Activated CD4-positive, alpha-beta T cell treated with anti-CD3 and anti-CD28 coated beads for 36 hours (primary cell): ENCODE results near the gene DAB2IP. TPM values are rescaled to one million over a fixed set of nuclear protein-coding genes. Genes with fewer than 3 reads are reported as not detected.
A peak's percentile ranks its signal among the peaks of the same experiment; 100 is the strongest.

ENCODE experiments used
- ATAC-seq: fragments of 200-7000 bp; cut with Tn5 transposase; one replicate; pipeline ENCODE4 v1.10.0; 2021; ENCODE audit warnings: mild to moderate bottlenecking, moderate library complexity
- CTCF ChIA-PET: fragments of 350-600 bp; sonication (Branson Sonifier 250); formaldehyde crosslinking; loops from one replicate; lab custom pipeline; 2021; ENCODE audit warnings: antibody characterized with exemption; lab: Charles Lee
- POLR2A ChIA-PET: fragments of 350-600 bp; sonication (Branson Sonifier 250); formaldehyde crosslinking; loops from one replicate; lab custom pipeline; 2021; ENCODE audit warnings: antibody characterized with exemption, inconsistent platforms; lab: Charles Lee
- DNase-seq: peaks from one replicate; pipeline ENCODE4 v3.0.0-alpha.2; 2020
- H3K27ac Mint-ChIP-seq: one replicate; pipeline ENCODE4 v1.8.0; 2021; ENCODE audit warnings: mixed read lengths
- H3K27me3 Mint-ChIP-seq: one replicate; pipeline ENCODE4 v1.8.0; 2021; ENCODE audit warnings: mixed read lengths
- H3K36me3 Mint-ChIP-seq: one replicate; pipeline ENCODE4 v1.8.0; 2021; ENCODE audit warnings: low read depth, mixed read lengths
- H3K4me1 Mint-ChIP-seq: one replicate; pipeline ENCODE4 v1.8.0; 2021; ENCODE audit warnings: mixed read lengths
- H3K4me3 Mint-ChIP-seq: one replicate; pipeline ENCODE4 v1.8.0; 2021; ENCODE audit warnings: mild to moderate bottlenecking, moderate library complexity, mixed read lengths
- H3K9me3 Mint-ChIP-seq: one replicate; pipeline ENCODE4 v1.8.0; 2021; ENCODE audit warnings: low read depth, mixed read lengths
- intact Hi-C, 2 experiments: fragments of 100-400 bp; cut with DNase I in 1 of 2; cut with micrococcal nuclease in 1 of 2; formaldehyde crosslinking; loops; one replicate each; pipeline versions ENCODE4 v1.14.2 to v1.15.1; 2022 to 2024; cut with DNase I, micrococcal nuclease
- total RNA-seq, 2 experiments: library from RNA; stranded (reverse); gene quantifications; one replicate each; pipeline ENCODE4 v1.2.3, GENCODE V29; 2021

The DAB2IP gene
- total RNA-seq, 2 experiments from 2014 or later = 0.02 to 0.28 TPM

- no peak for DNase-seq
- no peaks in the 10 kb centered on the region for H3K36me3 Mint-ChIP-seq
- H3K9me3 Mint-ChIP-seq = no peaks in the 10 kb centered on the region
- ChIA-PET CTCF (no interaction called here), POLR2A (no interaction called here)
- ATAC-seq = no peak
- peaks cover 2% of the 10 kb centered on the region for H3K27me3 Mint-ChIP-seq
- H3K4me1 Mint-ChIP-seq = no peaks in the 10 kb centered on the region
- intact Hi-C loops = no loop called here
- H3K27ac Mint-ChIP-seq = no peak overlapping the region
- H3K4me3 Mint-ChIP-seq = no peak overlapping the region
These were observed 23.0 kb upstream of the DAB2IP start for GRCh38 chr9:121628401-121628800.

- Mint-ChIP-seq H3K4me1 (peaks cover 4% of the 10 kb centered on the region), H3K4me3 (no peak overlapping the region), H3K36me3 (no peaks in the 10 kb centered on the region), H3K27ac (no peak overlapping the region), H3K9me3 (no peaks in the 10 kb centered on the region), H3K27me3 (peaks cover 6% of the 10 kb centered on the region)
- intact Hi-C loops = no loop called here
- ChIA-PET CTCF (no interaction called here), POLR2A (no interaction called here)
- DNase-seq (no peak), ATAC-seq (no peak)
These were observed 20.3 kb upstream of the DAB2IP start for GRCh38 chr9:121631115-121631514.

GRCh38 chr9:121631978-121632418, 19.4 kb upstream of the DAB2IP start:
- ChIA-PET CTCF (interaction anchor here (0.7 kb wide), 1 partner anchor 1028 kb away, joined by 4 read pairs; no protein-coding TSS in a partner anchor), POLR2A (no interaction called here)
- no peak overlapping the region for H3K27ac Mint-ChIP-seq
- no peak for ATAC-seq
- H3K9me3 Mint-ChIP-seq = no peaks in the 10 kb centered on the region
- peaks cover 4% of the 10 kb centered on the region for H3K4me1 Mint-ChIP-seq
- DNase-seq = no peak
- intact Hi-C loops = no loop called here
- H3K4me3 Mint-ChIP-seq = no peak overlapping the region
- H3K27me3 Mint-ChIP-seq = peaks cover 6% of the 10 kb centered on the region
- no peaks in the 10 kb centered on the region for H3K36me3 Mint-ChIP-seq

GRCh38 chr9:121633119-121633714, 18.2 kb upstream of the DAB2IP start:
- ChIA-PET CTCF (interaction anchor here (0.7 kb wide), 1 partner anchor 216 kb away, joined by 5 read pairs; no protein-coding TSS in a partner anchor), POLR2A (no interaction called here)
- Mint-ChIP-seq H3K4me1 (peaks cover 4% of the 10 kb centered on the region), H3K36me3 (no peaks in the 10 kb centered on the region), H3K4me3 (no peak overlapping the region), H3K27ac (no peak overlapping the region), H3K27me3 (peaks cover 6% of the 10 kb centered on the region), H3K9me3 (no peaks in the 10 kb centered on the region)
- DNase-seq (no peak), ATAC-seq (no peak)
- intact Hi-C loops = no loop called here

- DNase-seq (no peak), ATAC-seq (no peak)
- Mint-ChIP-seq H3K27me3 (peaks cover 6% of the 10 kb centered on the region), H3K27ac (no peak overlapping the region), H3K4me1 (peaks cover 4% of the 10 kb centered on the region), H3K36me3 (no peaks in the 10 kb centered on the region), H3K4me3 (no peak overlapping the region), H3K9me3 (no peaks in the 10 kb centered on the region)
- POLR2A ChIA-PET = no interaction called here
- CTCF ChIA-PET = interaction anchor here (0.7 to 0.8 kb wide), 2 partner anchors 17 to 66 kb away, joined by 3 read pairs; no protein-coding TSS in a partner anchor
- intact Hi-C loops = no loop called here
These were observed 17.7 kb upstream of the DAB2IP start for GRCh38 chr9:121633736-121634135.

GRCh38 chr9:121634329-121635261, 16.8 kb upstream of the DAB2IP start:
- Mint-ChIP-seq H3K9me3 (no peaks in the 10 kb centered on the region), H3K27ac (no peak overlapping the region), H3K4me3 (no peak overlapping the region), H3K27me3 (peaks cover 6% of the 10 kb centered on the region), H3K36me3 (no peaks in the 10 kb centered on the region), H3K4me1 (peaks cover 4% of the 10 kb centered on the region)
- POLR2A ChIA-PET = no interaction called here
- CTCF ChIA-PET = interaction anchor here (0.7 to 0.8 kb wide), 2 partner anchors 16 to 65 kb away, joined by 3 read pairs; no protein-coding TSS in a partner anchor
- intact Hi-C loops = no loop called here
- peak; percentile 74 for ATAC-seq
- peak; percentile 41 for DNase-seq

GRCh38 chr9:121635300-121635876, 16.0 kb upstream of the DAB2IP start:
- H3K4me1 Mint-ChIP-seq = peaks cover 4% of the 10 kb centered on the region
- no peak overlapping the region for H3K4me3 Mint-ChIP-seq
- ATAC-seq = no peak
- no peaks in the 10 kb centered on the region for H3K9me3 Mint-ChIP-seq
- POLR2A ChIA-PET = no interaction called here
- intact Hi-C loops = no loop called here
- CTCF ChIA-PET = no interaction called here
- no peak for DNase-seq
- H3K36me3 Mint-ChIP-seq = no peaks in the 10 kb centered on the region
- peaks cover 6% of the 10 kb centered on the region for H3K27me3 Mint-ChIP-seq
- no peak overlapping the region for H3K27ac Mint-ChIP-seq

GRCh38 chr9:121636341-121636865, 15.0 kb upstream of the DAB2IP start:
- CTCF ChIA-PET = no interaction called here

GRCh38 chr9:121636978-121637712, 14.3 kb upstream of the DAB2IP start:
- no peak for DNase-seq
- H3K9me3 Mint-ChIP-seq = no peaks in the 10 kb centered on the region
- no peak overlapping the region for H3K27ac Mint-ChIP-seq
- no peak overlapping the region for H3K4me3 Mint-ChIP-seq
- intact Hi-C loops = no loop called here
- H3K36me3 Mint-ChIP-seq = no peaks in the 10 kb centered on the region
- ChIA-PET POLR2A (no interaction called here), CTCF (no interaction called here)
- H3K27me3 Mint-ChIP-seq = peaks cover 4% of the 10 kb centered on the region
- no peak for ATAC-seq
- peaks cover 4% of the 10 kb centered on the region for H3K4me1 Mint-ChIP-seq

More at GRCh38 chr9:121636341-121636865, 15.0 kb upstream of the DAB2IP start:
- Mint-ChIP-seq H3K27me3 (peaks cover 4% of the 10 kb centered on the region), H3K27ac (no peak overlapping the region), H3K36me3 (no peaks in the 10 kb centered on the region), H3K4me1 (peaks cover 4% of the 10 kb centered on the region), H3K4me3 (no peak overlapping the region), H3K9me3 (no peaks in the 10 kb centered on the region)
- intact Hi-C loops = no loop called here
- POLR2A ChIA-PET = no interaction called here
- DNase-seq (no peak), ATAC-seq (no peak)

GRCh38 chr9:121637713-121638220, 13.7 kb upstream of the DAB2IP start:
- Mint-ChIP-seq H3K27me3 (peaks cover 4% of the 10 kb centered on the region), H3K27ac (no peak overlapping the region), H3K4me3 (no peak overlapping the region), H3K9me3 (no peaks in the 10 kb centered on the region), H3K4me1 (peaks cover 4% of the 10 kb centered on the region), H3K36me3 (no peaks in the 10 kb centered on the region)
- ATAC-seq (no peak), DNase-seq (no peak)
- intact Hi-C loops = no loop called here
- ChIA-PET POLR2A (no interaction called here), CTCF (no interaction called here)

- POLR2A ChIA-PET = no interaction called here
- CTCF ChIA-PET = no interaction called here
- H3K4me1 Mint-ChIP-seq = peaks cover 4% of the 10 kb centered on the region
- no peak overlapping the region for H3K4me3 Mint-ChIP-seq
- ATAC-seq = no peak
- H3K36me3 Mint-ChIP-seq = no peaks in the 10 kb centered on the region
- no peaks in the 10 kb centered on the region for H3K9me3 Mint-ChIP-seq
- intact Hi-C loops = no loop called here
- H3K27ac Mint-ChIP-seq = no peak overlapping the region
- H3K27me3 Mint-ChIP-seq = peaks cover 4% of the 10 kb centered on the region
- DNase-seq = no peak
These were observed 13.0 kb upstream of the DAB2IP start for GRCh38 chr9:121638399-121638798.
